ENCODE measurements around the gene LAMC3. TPM values are rescaled to one million over a fixed set of nuclear protein-coding genes. Genes with fewer than 3 reads are reported as not detected.
A peak's percentile ranks its signal among the peaks of the same experiment; 100 is the strongest.

The LAMC3 gene
- total RNA-seq, 1 donor = not detected

DNA sequence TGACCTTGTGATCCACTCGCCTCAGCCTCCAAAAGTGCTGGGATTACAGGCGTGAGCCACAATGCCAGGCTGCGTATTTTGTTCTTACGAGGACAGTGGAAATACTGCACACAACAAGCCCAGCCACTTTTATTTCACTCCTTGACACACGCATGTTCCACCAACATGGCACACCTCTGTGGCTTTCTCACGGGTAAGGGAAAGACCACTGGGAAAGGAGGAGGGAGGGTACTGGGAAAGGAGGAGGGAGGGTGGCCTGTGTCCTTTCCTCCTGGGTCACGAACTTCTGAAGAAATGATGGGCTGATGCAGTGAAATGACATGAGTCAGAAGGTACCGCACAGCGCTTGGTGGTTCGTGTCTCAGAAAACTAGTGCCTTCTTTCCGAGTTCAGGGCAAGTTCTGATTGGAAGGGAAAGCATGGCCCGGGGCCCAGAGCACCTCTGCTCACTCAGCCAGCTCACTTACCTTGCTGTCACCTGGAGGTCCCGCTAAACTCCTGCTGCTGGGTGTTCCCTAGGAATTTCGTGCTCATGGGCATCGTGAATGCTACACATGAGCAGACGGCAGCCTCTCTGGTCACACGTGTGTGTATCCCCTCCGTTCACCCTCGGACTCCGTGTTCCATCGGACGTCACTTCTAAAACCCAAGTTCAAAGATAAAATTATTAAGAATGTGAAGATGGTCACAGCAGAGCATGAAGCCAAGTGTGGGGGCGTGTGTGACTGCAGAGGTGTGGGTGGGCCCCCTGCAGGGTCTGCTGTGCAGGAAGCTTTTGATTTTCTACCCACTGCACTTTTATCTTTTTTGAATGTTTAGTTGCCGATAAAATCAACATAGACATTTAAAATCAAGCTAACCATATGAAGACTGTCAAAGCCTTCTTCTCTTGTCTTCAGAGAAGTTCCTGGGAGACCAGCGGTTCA is 42.9 kb downstream of the LAMC3 start:
- peak; percentile 51 for DNase-seq (ENCODE audit: insufficient read length, low spot score, missing footprints)
- Histone ChIP-seq H3K27ac (ENCODE audit: low read depth, low read length) (no peak overlapping the region), H3K4me1 (ENCODE audit: insufficient read depth, low read length) (no peaks in the 10 kb centered on the region), H3K27me3 (ENCODE audit: insufficient read depth, low read length) (peaks cover 14% of the 10 kb centered on the region), H3K79me2 (ENCODE audit: insufficient read depth, low read length) (no peaks in the 10 kb centered on the region), H3K36me3 (ENCODE audit: insufficient read depth, low read length) (no peaks in the 10 kb centered on the region), H2AFZ (ENCODE audit: low read length) (no peak overlapping the region), H3K4me3 (ENCODE audit: insufficient read depth, low read length) (no peak overlapping the region), H4K20me1 (ENCODE audit: insufficient read depth, low read length) (no peaks in the 10 kb centered on the region), H3K4me2 (ENCODE audit: insufficient read depth, low read length) (no peak overlapping the region), H3K9me3 (ENCODE audit: low read depth, low read length) (no peaks in the 10 kb centered on the region)
- TF ChIP-seq, protein P1, sequence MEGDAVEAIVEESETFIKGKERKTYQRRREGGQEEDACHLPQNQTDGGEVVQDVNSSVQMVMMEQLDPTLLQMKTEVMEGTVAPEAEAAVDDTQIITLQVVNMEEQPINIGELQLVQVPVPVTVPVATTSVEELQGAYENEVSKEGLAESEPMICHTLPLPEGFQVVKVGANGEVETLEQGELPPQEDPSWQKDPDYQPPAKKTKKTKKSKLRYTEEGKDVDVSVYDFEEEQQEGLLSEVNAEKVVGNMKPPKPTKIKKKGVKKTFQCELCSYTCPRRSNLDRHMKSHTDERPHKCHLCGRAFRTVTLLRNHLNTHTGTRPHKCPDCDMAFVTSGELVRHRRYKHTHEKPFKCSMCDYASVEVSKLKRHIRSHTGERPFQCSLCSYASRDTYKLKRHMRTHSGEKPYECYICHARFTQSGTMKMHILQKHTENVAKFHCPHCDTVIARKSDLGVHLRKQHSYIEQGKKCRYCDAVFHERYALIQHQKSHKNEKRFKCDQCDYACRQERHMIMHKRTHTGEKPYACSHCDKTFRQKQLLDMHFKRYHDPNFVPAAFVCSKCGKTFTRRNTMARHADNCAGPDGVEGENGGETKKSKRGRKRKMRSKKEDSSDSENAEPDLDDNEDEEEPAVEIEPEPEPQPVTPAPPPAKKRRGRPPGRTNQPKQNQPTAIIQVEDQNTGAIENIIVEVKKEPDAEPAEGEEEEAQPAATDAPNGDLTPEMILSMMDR (IDR thresholded peaks at IDR 0.05; ENCODE audit: extremely low read depth, low read depth, low read length) = no peak

DNA sequence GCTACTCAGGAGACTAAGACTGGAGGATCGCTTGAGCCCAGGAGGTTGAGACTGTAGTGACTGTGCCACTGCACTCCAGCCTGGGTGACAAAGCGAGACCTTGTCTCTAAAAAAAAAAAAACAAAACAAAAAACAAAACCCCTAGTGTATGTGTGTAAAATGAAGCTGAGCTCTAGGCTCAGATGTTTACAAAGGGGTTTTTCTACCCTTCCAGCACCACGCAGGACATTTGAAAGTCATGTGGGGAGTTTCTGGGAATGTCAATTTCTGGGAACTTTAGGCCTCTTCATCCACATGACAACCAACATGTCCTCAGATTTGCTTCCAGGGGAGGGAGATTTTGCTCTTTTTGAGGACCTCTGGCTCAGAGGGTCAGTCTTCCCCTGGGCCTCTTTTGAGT is 44.9 kb downstream of the LAMC3 start:
- TF ChIP-seq, protein P1 (IDR thresholded peaks at IDR 0.05; ENCODE audit: extremely low read depth, low read depth, low read length) = no peak
- no peaks in the 10 kb centered on the region for H3K36me3 ChIP-seq (ENCODE audit: insufficient read depth, low read length)
- no peaks in the 10 kb centered on the region for H4K20me1 ChIP-seq (ENCODE audit: insufficient read depth, low read length)
- no peak overlapping the region for H3K27ac ChIP-seq (ENCODE audit: low read depth, low read length)
- no peaks in the 10 kb centered on the region for H3K79me2 ChIP-seq (ENCODE audit: insufficient read depth, low read length)
- no peak overlapping the region for H3K4me3 ChIP-seq (ENCODE audit: insufficient read depth, low read length)
- peaks cover 14% of the 10 kb centered on the region for H3K27me3 ChIP-seq (ENCODE audit: insufficient read depth, low read length)
- H3K4me2 ChIP-seq (ENCODE audit: insufficient read depth, low read length) = no peak overlapping the region
- H3K9me3 ChIP-seq (ENCODE audit: low read depth, low read length) = no peaks in the 10 kb centered on the region
- H2AFZ ChIP-seq (ENCODE audit: low read length) = no peak overlapping the region
- DNase-seq (ENCODE audit: insufficient read length, low spot score, missing footprints) = no peak
- H3K4me1 ChIP-seq (ENCODE audit: insufficient read depth, low read length) = no peaks in the 10 kb centered on the region

DNA sequence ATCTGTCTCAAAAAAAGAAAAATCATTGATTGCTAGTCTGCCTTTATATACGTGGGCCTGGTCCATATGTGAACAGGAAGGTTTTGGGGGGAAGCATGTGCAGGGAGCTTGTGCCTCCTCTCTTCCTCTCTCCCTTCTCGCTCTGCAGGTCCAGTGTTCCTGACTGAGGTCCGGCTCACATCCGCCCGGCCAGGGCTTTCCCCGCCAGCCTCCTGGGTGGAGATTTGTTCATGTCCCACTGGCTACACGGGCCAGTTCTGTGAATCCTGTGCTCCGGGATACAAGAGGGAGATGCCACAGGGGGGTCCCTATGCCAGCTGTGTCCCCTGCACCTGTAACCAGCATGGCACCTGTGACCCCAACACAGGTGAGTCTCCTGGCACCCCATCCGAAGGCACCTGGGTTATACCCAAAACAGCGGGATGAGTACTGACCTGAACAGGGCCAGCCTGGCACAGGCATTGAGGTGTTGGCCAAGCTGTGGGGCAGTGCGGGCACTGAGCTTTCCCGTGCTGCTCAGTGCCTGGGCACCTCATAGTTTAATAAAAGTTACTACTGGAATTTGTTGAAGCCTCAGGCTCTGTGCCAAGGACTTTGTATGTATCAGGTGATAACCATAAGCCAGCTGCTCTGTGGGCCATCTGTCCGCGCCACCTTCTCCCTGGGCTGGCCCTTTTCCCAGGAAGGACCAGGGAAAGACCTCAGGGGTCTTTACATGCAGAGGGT is 48.0 kb downstream of the LAMC3 start:
- Histone ChIP-seq H4K20me1 (ENCODE audit: insufficient read depth, low read length) (no peaks in the 10 kb centered on the region), H3K79me2 (ENCODE audit: insufficient read depth, low read length) (no peaks in the 10 kb centered on the region), H3K4me1 (ENCODE audit: insufficient read depth, low read length) (no peaks in the 10 kb centered on the region), H3K27ac (ENCODE audit: low read depth, low read length) (no peak overlapping the region), H3K4me3 (ENCODE audit: insufficient read depth, low read length) (no peak overlapping the region), H2AFZ (ENCODE audit: low read length) (no peak overlapping the region), H3K36me3 (ENCODE audit: insufficient read depth, low read length) (no peaks in the 10 kb centered on the region), H3K9me3 (ENCODE audit: low read depth, low read length) (no peaks in the 10 kb centered on the region), H3K4me2 (ENCODE audit: insufficient read depth, low read length) (no peak overlapping the region), H3K27me3 (ENCODE audit: insufficient read depth, low read length) (peaks cover 6% of the 10 kb centered on the region)
- TF ChIP-seq, protein P1 (IDR thresholded peaks at IDR 0.05; ENCODE audit: extremely low read depth, low read depth, low read length) = no peak
- peak; percentile 21 for DNase-seq (ENCODE audit: insufficient read length, low spot score, missing footprints)
